HEK293 (cell line): ENCODE measurements around the gene FBXO2.

Experiments
- CTCF ChIA-PET: fragments of 350-600 bp; formaldehyde crosslinking; extraction: SDS; loops from one replicate; lab custom pipeline; 2021; ENCODE audit warnings: antibody characterized with exemption; lab: Yijun Ruan, JAX
- POLR2A ChIA-PET: fragments of 300-600 bp; formaldehyde crosslinking; extraction: SDS; loops from one replicate; lab custom pipeline; 2020; ENCODE audit warnings: antibody characterized with exemption, inconsistent platforms; lab: Yijun Ruan, JAX
- H3K27ac ChIP-seq: fragments of 200-500 bp; sonication (Bioruptor generic); 2 replicates; pipeline ENCODE4 v1.5.1; 2014; ENCODE audit warnings: low read depth, low read length, control low read depth, inconsistent platforms; ENCODE audit errors: extremely low read depth
- H3K36me3 ChIP-seq, 2 experiments: fragments of 200-500 bp in 1 of 2; sonication (Bioruptor generic) in 1 of 2; 1 replicate in 1 of 2; 2 replicates in 1 of 2; pipeline ENCODE4 v1.5.1; 2014 to 2017; ENCODE audit warnings: inconsistent platforms in 2 of 2, low read length in 2 of 2; ENCODE audit not compliant: control insufficient read depth in 2 of 2, insufficient read depth in 1 of 2
- H3K4me1 ChIP-seq: fragments of 200-500 bp; sonication (Bioruptor generic); 2 replicates; pipeline ENCODE4 v1.5.1; 2014; ENCODE audit warnings: mild to moderate bottlenecking, low read length, inconsistent platforms; ENCODE audit not compliant: control insufficient read depth, insufficient read depth
- H3K4me3 ChIP-seq: 2 replicates; pipeline ENCODE4 v1.5.1; 2011; ENCODE audit warnings: low read depth, mild to moderate bottlenecking, control low read depth, low read length, moderate library complexity
- H3K9me3 ChIP-seq: fragments of 200-500 bp; sonication (Bioruptor generic); 2 replicates; pipeline ENCODE4 v1.5.1; 2014; ENCODE audit warnings: low read depth, low read length, inconsistent platforms; ENCODE audit not compliant: control insufficient read depth, insufficient read depth
- ZBTB1 ChIP-seq: fragments of 450-650 bp; formaldehyde crosslinking; IDR thresholded peaks from 2 replicates; pipeline ENCODE4 v1.5.1; 2016; ENCODE audit warnings: missing biosample characterization, missing genetic modification characterization
- ZFP69B ChIP-seq: fragments of 450-650 bp; formaldehyde crosslinking; IDR thresholded peaks from 2 replicates; pipeline ENCODE4 v1.5.1; 2016; ENCODE audit warnings: missing biosample characterization, missing genetic modification characterization
- ZNF10 ChIP-seq: fragments of 450-650 bp; formaldehyde crosslinking; IDR thresholded peaks from 2 replicates; pipeline ENCODE4 v1.5.1; 2017; ENCODE audit warnings: missing biosample characterization, missing genetic modification characterization
- ZNF114 ChIP-seq: fragments of 450-650 bp; formaldehyde crosslinking; IDR thresholded peaks from 2 replicates; pipeline ENCODE4 v1.5.0; 2017; ENCODE audit warnings: missing biosample characterization, missing genetic modification characterization
- ZNF239 ChIP-seq: fragments of 450-650 bp; formaldehyde crosslinking; IDR thresholded peaks from 2 replicates; pipeline ENCODE4 v1.5.1; 2016; ENCODE audit warnings: missing biosample characterization, missing genetic modification characterization
- ZNF266 ChIP-seq: fragments of 450-650 bp; formaldehyde crosslinking; IDR thresholded peaks from 2 replicates; pipeline ENCODE4 v1.5.1; 2016; ENCODE audit warnings: missing biosample characterization, missing genetic modification characterization, low read depth
- ZNF366 ChIP-seq: fragments of 450-650 bp; formaldehyde crosslinking; conservative IDR thresholded peaks from 2 replicates; pipeline ENCODE4 v1.5.1; 2016; ENCODE audit warnings: missing biosample characterization, missing genetic modification characterization
- ZNF391 ChIP-seq: fragments of 450-650 bp; formaldehyde crosslinking; IDR thresholded peaks from 2 replicates; pipeline ENCODE4 v1.5.1; 2016; ENCODE audit warnings: low read depth, missing biosample characterization, missing genetic modification characterization, borderline replicate concordance
- ZNF521 ChIP-seq: fragments of 450-650 bp; formaldehyde crosslinking; IDR thresholded peaks from 2 replicates; pipeline ENCODE4 v1.5.1; 2017; ENCODE audit warnings: missing biosample characterization, mild to moderate bottlenecking, missing genetic modification characterization
- ZNF623 ChIP-seq: fragments of 450-650 bp; formaldehyde crosslinking; IDR thresholded peaks from 2 replicates; pipeline ENCODE4 v1.5.1; 2016; ENCODE audit warnings: missing biosample characterization, missing genetic modification characterization
- ZNF830 ChIP-seq: fragments of 450-650 bp; IDR thresholded peaks from 2 replicates; pipeline ENCODE4 v1.5.0; 2018; ENCODE audit warnings: missing biosample characterization, missing genetic modification characterization, low read depth, mild to moderate bottlenecking, moderate library complexity
- TF ChIP-seq, protein P1 (sequence below): fragments of 450-650 bp; formaldehyde crosslinking; IDR thresholded peaks from 2 replicates; pipeline ENCODE4 v1.5.1; 2017; ENCODE audit warnings: missing biosample characterization, missing genetic modification characterization
- TF ChIP-seq, protein P2 (sequence below): fragments of 450-650 bp; formaldehyde crosslinking; IDR thresholded peaks from 2 replicates; pipeline ENCODE4 v1.5.1; 2016; ENCODE audit warnings: missing biosample characterization, missing genetic modification characterization
- TF ChIP-seq, protein P3 (sequence below): fragments of 450-650 bp; formaldehyde crosslinking; IDR thresholded peaks from 2 replicates; pipeline ENCODE4 v1.5.1; 2016; ENCODE audit warnings: missing biosample characterization, missing genetic modification characterization

FBXO2 gene

DNA sequence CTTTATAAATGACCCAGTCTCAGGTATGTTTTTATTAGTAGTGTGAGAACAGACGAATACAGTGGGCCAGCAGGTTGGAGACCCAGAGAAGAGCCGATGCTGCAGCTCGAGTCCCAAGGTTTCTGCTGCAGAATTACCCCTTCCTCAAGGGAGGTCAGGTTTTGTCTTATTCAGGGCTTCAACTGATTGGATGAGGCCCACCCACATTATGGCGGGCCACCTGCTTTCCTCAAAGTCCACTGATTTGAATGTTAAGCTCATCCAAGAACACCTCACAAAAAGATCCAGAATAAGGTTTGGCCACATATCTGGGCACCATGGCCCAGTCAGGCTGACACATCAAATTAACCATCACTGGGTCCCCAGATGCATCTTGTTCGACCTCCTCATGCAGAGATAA, 40.9 kb downstream of the FBXO2 start:
- POLR2A ChIA-PET, result no interaction called here
- no peaks in the 10 kb centered on the region for H3K36me3 ChIP-seq
- TF ChIP-seq, protein P1, sequence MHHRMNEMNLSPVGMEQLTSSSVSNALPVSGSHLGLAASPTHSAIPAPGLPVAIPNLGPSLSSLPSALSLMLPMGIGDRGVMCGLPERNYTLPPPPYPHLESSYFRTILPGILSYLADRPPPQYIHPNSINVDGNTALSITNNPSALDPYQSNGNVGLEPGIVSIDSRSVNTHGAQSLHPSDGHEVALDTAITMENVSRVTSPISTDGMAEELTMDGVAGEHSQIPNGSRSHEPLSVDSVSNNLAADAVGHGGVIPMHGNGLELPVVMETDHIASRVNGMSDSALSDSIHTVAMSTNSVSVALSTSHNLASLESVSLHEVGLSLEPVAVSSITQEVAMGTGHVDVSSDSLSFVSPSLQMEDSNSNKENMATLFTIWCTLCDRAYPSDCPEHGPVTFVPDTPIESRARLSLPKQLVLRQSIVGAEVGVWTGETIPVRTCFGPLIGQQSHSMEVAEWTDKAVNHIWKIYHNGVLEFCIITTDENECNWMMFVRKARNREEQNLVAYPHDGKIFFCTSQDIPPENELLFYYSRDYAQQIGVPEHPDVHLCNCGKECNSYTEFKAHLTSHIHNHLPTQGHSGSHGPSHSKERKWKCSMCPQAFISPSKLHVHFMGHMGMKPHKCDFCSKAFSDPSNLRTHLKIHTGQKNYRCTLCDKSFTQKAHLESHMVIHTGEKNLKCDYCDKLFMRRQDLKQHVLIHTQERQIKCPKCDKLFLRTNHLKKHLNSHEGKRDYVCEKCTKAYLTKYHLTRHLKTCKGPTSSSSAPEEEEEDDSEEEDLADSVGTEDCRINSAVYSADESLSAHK (tag by site-specific recombination), result no peak
- TF ChIP-seq ZNF239 (tag by site-specific recombination) (no peak), ZNF830 (tag by site-specific recombination) (no peak), ZNF114 (tag by site-specific recombination) (no peak), ZNF391 (tag by site-specific recombination) (no peak), ZNF10 (peak; percentile 91)
- TF ChIP-seq, protein P2, sequence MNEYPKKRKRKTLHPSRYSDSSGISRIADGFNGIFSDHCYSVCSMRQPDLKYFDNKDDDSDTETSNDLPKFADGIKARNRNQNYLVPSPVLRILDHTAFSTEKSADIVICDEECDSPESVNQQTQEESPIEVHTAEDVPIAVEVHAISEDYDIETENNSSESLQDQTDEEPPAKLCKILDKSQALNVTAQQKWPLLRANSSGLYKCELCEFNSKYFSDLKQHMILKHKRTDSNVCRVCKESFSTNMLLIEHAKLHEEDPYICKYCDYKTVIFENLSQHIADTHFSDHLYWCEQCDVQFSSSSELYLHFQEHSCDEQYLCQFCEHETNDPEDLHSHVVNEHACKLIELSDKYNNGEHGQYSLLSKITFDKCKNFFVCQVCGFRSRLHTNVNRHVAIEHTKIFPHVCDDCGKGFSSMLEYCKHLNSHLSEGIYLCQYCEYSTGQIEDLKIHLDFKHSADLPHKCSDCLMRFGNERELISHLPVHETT (tag by site-specific recombination), result no peak
- TF ChIP-seq, all 188 proteins: peak for 1
- CTCF ChIA-PET, result no interaction called here
- Histone ChIP-seq H3K27ac (no peak overlapping the region), H3K4me1 (no peaks in the 10 kb centered on the region), H3K4me3 (no peak overlapping the region), H3K9me3 (no peaks in the 10 kb centered on the region)

DNA sequence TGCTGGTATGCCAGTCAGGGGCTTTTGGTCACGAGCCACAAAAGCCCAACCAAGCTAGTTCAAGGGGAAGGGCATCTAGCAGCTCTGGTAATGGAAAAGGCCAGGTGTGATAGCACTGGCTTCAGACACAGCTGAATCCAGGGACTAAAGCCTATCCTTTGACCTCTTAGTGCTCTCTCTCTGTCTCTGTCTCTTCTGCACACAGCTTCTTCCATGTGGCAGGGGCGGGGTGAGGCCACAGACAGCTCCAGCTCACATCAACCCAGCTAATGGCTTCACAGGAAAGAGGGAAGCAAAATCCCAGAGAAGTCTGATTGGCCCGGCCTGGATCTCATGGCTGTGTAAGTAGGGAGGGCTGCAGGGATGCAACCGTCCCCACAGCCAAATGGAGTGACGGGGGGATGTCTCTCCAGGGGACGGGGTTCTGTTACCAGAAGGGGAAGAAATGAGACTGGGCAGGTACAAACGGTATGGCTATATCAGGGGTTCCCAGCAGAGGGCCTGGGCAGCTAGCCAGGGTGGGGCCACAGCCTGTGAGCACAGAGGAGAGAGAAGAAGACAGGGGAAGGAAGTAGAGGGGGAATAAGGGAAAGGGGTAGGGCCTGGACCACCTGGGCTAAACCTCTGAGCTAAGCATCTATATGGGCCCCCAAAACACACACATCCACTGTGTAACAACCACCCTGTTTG, 42.4 kb downstream of the FBXO2 start:
- ChIA-PET POLR2A (interaction anchor here (0.7 kb wide), 1 partner anchor 520 kb away, joined by 3 read pairs; no protein-coding TSS in a partner anchor), CTCF (interaction anchor here (0.6 to 1.2 kb wide), 3 partner anchors 30 to 247 kb away, joined by 3 to 5 read pairs (median 4); no protein-coding TSS in a partner anchor)
- Histone ChIP-seq H3K9me3 (no peaks in the 10 kb centered on the region), H3K27ac (no peak overlapping the region), H3K36me3 (no peaks in the 10 kb centered on the region), H3K4me3 (no peak overlapping the region), H3K4me1 (no peaks in the 10 kb centered on the region)
- TF ChIP-seq ZBTB1 (tag by site-specific recombination) (no peak), ZNF521 (tag by site-specific recombination) (no peak), ZNF623 (tag by site-specific recombination) (no peak), ZNF266 (tag by site-specific recombination) (no peak), ZNF366 (tag by site-specific recombination) (no peak), ZFP69B (tag by site-specific recombination) (no peak)
- TF ChIP-seq, protein P3, sequence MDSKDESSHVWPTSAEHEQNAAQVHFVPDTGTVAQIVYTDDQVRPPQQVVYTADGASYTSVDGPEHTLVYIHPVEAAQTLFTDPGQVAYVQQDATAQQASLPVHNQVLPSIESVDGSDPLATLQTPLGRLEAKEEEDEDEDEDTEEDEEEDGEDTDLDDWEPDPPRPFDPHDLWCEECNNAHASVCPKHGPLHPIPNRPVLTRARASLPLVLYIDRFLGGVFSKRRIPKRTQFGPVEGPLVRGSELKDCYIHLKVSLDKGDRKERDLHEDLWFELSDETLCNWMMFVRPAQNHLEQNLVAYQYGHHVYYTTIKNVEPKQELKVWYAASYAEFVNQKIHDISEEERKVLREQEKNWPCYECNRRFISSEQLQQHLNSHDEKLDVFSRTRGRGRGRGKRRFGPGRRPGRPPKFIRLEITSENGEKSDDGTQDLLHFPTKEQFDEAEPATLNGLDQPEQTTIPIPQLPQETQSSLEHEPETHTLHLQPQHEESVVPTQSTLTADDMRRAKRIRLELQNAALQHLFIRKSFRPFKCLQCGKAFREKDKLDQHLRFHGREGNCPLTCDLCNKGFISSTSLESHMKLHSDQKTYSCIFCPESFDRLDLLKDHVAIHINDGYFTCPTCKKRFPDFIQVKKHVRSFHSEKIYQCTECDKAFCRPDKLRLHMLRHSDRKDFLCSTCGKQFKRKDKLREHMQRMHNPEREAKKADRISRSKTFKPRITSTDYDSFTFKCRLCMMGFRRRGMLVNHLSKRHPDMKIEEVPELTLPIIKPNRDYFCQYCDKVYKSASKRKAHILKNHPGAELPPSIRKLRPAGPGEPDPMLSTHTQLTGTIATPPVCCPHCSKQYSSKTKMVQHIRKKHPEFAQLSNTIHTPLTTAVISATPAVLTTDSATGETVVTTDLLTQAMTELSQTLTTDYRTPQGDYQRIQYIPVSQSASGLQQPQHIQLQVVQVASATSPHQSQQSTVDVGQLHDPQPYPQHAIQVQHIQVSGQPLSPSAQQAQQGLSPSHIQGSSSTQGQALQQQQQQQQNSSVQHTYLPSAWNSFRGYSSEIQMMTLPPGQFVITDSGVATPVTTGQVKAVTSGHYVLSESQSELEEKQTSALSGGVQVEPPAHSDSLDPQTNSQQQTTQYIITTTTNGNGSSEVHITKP, result no peak
